ENCODE measurements around the gene AQP4. TPM values are rescaled to one million over a fixed set of nuclear protein-coding genes. Genes with fewer than 3 reads are reported as not detected.

AQP4 gene
- total RNA-seq, 1 donor from 2014 or later, result 0.23 TPM

- DNase-seq (ENCODE audit: low spot score), result no peak
These were observed 25.9 kb downstream of the AQP4 start for GRCh38 chr18:26839609-26840008.

GRCh38 chr18:26832302-26832701 is 33.2 kb downstream of the AQP4 start:
- no peak for DNase-seq (ENCODE audit: low spot score)

- no peak for DNase-seq (ENCODE audit: low spot score)
These were observed 37.9 kb downstream of the AQP4 start for GRCh38 chr18:26827581-26827980.

- DNase-seq (ENCODE audit: low spot score), result no peak
These were observed 38.8 kb downstream of the AQP4 start for GRCh38 chr18:26826656-26827235.

GRCh38 chr18:26821181-26821580 is 44.3 kb downstream of the AQP4 start:
- DNase-seq (ENCODE audit: low spot score), result no peak

- DNase-seq (ENCODE audit: low spot score), result no peak
These were observed 46.5 kb downstream of the AQP4 start for GRCh38 chr18:26819046-26819445.

GRCh38 chr18:26818461-26818860 is 47.0 kb downstream of the AQP4 start:
- DNase-seq (ENCODE audit: low spot score), result no peak

GRCh38 chr18:26813043-26813442 is 52.5 kb downstream of the AQP4 start:
- no peak for DNase-seq (ENCODE audit: low spot score)

GRCh38 chr18:26812462-26812861 is 53.0 kb downstream of the AQP4 start:
- DNase-seq (ENCODE audit: low spot score), result no peak

- DNase-seq (ENCODE audit: low spot score), result no peak
These were observed 56.2 kb downstream of the AQP4 start for GRCh38 chr18:26809346-26809745.

- no peak for DNase-seq (ENCODE audit: low spot score)
These were observed 59.3 kb downstream of the AQP4 start for GRCh38 chr18:26806224-26806623.

GRCh38 chr18:26804519-26804918 is 61.0 kb downstream of the AQP4 start:
- DNase-seq (ENCODE audit: low spot score), result no peak

- no peak for DNase-seq (ENCODE audit: low spot score)
These were observed 61.9 kb downstream of the AQP4 start for GRCh38 chr18:26803643-26804042.

GRCh38 chr18:26802330-26803200 is 62.9 kb downstream of the AQP4 start:
- no peak for DNase-seq (ENCODE audit: low spot score)
